ENCODE results near the gene KLF7.

DNA sequence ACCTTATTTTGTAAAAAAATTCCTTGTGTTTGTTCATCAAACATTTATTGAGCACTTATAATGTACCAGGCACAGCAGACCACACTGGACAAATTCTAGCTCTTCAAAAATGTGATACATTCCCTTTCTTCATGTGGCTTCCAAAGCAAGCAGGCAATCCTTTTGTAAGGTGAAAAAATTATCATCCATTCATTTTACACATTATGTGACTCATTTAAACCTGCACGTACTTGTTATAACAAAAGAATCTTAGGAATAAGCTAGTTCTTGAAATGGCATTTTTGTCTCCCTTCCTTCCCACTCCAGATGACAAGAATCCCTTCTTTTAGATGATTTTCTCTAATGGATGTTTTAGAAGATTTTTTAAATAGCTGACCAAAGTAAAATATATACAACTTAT lies 104.6 kb downstream of the KLF7 start:
- TF ChIP-seq, protein P1, sequence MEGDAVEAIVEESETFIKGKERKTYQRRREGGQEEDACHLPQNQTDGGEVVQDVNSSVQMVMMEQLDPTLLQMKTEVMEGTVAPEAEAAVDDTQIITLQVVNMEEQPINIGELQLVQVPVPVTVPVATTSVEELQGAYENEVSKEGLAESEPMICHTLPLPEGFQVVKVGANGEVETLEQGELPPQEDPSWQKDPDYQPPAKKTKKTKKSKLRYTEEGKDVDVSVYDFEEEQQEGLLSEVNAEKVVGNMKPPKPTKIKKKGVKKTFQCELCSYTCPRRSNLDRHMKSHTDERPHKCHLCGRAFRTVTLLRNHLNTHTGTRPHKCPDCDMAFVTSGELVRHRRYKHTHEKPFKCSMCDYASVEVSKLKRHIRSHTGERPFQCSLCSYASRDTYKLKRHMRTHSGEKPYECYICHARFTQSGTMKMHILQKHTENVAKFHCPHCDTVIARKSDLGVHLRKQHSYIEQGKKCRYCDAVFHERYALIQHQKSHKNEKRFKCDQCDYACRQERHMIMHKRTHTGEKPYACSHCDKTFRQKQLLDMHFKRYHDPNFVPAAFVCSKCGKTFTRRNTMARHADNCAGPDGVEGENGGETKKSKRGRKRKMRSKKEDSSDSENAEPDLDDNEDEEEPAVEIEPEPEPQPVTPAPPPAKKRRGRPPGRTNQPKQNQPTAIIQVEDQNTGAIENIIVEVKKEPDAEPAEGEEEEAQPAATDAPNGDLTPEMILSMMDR (conservative IDR thresholded peaks at IDR 0.05 in 1 of 2, IDR thresholded peaks at IDR 0.05 in 1 of 2; ENCODE audit: extremely low read depth in 1 of 2, insufficient read depth in 1 of 2, low read depth in 1 of 2, low read length in 2 of 2) = no peak
- TF ChIP-seq EZH2 (IDR thresholded peaks at IDR 0.05; ENCODE audit: borderline replicate concordance, low read length) = no peak
